ENCODE data around the gene DIP2A.

Gene DIP2A

DNA sequence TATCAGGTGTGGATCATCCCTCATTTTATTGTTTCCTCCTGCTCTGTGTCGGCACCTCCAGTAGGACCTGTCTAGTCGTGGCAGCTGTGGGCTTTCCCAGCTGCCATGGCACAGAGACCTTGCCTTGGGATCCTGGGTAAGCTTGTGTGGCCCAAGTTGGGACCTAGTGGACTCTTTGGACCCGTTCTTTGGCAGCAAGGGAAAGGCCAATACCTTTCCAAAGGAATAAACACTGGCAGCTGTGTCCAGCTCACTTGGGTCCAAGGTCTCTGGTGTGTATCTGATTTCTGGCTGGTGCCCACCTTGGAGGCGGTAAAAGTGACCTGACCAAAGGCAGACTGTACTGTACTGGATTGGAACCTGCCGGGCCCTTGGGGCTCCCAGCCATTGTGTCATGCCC, 21.8 kb downstream of the DIP2A start:
- no peak for DNase-seq (ENCODE audit: low read depth)

GRCh38 chr21:46482225-46482845, 23.6 kb downstream of the DIP2A start:
- TF ChIP-seq, protein P1, sequence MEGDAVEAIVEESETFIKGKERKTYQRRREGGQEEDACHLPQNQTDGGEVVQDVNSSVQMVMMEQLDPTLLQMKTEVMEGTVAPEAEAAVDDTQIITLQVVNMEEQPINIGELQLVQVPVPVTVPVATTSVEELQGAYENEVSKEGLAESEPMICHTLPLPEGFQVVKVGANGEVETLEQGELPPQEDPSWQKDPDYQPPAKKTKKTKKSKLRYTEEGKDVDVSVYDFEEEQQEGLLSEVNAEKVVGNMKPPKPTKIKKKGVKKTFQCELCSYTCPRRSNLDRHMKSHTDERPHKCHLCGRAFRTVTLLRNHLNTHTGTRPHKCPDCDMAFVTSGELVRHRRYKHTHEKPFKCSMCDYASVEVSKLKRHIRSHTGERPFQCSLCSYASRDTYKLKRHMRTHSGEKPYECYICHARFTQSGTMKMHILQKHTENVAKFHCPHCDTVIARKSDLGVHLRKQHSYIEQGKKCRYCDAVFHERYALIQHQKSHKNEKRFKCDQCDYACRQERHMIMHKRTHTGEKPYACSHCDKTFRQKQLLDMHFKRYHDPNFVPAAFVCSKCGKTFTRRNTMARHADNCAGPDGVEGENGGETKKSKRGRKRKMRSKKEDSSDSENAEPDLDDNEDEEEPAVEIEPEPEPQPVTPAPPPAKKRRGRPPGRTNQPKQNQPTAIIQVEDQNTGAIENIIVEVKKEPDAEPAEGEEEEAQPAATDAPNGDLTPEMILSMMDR (IDR thresholded peaks at IDR 0.05; ENCODE audit: low read length, missing control alignments), result no peak

More for the DNA sequence above, 21.8 kb downstream of the DIP2A start:
- TF ChIP-seq, protein P1 (IDR thresholded peaks at IDR 0.05; ENCODE audit: low read length, missing control alignments), result no peak
- no peak overlapping the region for H3K4me3 ChIP-seq (replicated peaks; ENCODE audit: low read depth, low read length)

DNA sequence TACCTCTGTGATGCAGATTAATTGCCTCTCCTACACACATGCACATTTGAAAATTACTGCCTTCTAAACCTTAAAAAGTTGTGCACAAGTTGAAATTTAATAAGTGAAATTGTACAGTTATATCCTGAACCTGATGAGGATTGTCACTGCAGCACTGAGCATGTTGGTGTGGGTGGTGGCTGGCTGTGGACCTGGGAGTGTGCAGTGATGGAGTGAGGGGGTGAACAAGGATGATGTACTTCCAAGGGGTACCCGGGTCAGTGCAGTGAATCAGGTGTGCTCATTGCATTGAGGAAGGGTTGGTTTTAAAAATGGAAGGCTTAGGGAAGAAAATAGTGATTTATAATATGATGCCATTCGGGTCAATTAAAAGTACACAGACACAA, 24.1 kb downstream of the DIP2A start:
- H3K4me3 ChIP-seq (replicated peaks; ENCODE audit: low read depth, low read length), result no peak overlapping the region
- TF ChIP-seq, protein P1 (IDR thresholded peaks at IDR 0.05; ENCODE audit: low read length, missing control alignments), result no peak
- no peak for DNase-seq (ENCODE audit: low read depth)

More at GRCh38 chr21:46482225-46482845, 23.6 kb downstream of the DIP2A start:
- no peak for DNase-seq (ENCODE audit: low read depth)
- H3K4me3 ChIP-seq (replicated peaks; ENCODE audit: low read depth, low read length), result no peak overlapping the region

- no peak overlapping the region for H3K4me3 ChIP-seq (replicated peaks; ENCODE audit: low read depth, low read length)
- TF ChIP-seq, protein P1 (IDR thresholded peaks at IDR 0.05; ENCODE audit: low read length, missing control alignments), result no peak
- DNase-seq (ENCODE audit: low read depth), result no peak
Measured at GRCh38 chr21:46483300-46484295, 24.9 kb downstream of the DIP2A start.

DNA sequence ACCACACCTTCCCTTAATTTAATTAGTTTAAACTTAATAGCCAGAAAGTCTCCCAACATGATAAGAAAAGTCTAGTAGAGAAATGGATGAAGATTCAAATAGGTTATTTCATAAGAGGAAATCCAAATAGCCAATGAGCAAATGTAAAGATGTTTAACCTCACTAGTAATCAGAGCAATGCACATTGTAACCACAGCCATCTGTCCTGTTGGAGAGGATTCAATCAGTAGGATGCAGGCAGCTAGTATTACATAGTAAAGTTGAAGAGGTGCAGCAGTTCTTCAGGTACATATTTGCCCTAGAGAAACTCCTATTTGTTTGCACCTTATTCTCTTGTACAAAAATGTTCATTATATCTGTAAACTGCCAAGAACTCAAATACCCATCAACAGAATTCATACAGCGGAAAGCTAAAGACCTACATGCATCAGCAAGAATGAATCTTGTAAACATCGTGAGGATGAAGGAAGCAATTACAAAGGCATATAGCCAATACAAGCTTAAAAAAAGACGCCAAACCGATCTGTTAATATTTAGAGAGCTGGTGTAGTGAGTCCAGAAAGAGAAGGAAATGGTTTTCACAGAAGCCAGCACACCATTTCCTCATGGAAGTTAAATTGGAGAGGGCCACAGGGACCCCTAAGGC, 27.9 kb downstream of the DIP2A start:
- TF ChIP-seq, protein P1 (IDR thresholded peaks at IDR 0.05; ENCODE audit: low read length, missing control alignments), result no peak
- no peak for DNase-seq (ENCODE audit: low read depth)
- no peak overlapping the region for H3K4me3 ChIP-seq (replicated peaks; ENCODE audit: low read depth, low read length)

GRCh38 chr21:46489162-46489663, 30.5 kb downstream of the DIP2A start:
- H3K4me3 ChIP-seq (replicated peaks; ENCODE audit: low read depth, low read length), result no peak overlapping the region
- TF ChIP-seq, protein P1 (IDR thresholded peaks at IDR 0.05; ENCODE audit: low read length, missing control alignments), result no peak
- no peak for DNase-seq (ENCODE audit: low read depth)

All from fibroblast of pulmonary artery (primary cell).